Measurements from ENCODE around the gene LRP1.

DNA sequence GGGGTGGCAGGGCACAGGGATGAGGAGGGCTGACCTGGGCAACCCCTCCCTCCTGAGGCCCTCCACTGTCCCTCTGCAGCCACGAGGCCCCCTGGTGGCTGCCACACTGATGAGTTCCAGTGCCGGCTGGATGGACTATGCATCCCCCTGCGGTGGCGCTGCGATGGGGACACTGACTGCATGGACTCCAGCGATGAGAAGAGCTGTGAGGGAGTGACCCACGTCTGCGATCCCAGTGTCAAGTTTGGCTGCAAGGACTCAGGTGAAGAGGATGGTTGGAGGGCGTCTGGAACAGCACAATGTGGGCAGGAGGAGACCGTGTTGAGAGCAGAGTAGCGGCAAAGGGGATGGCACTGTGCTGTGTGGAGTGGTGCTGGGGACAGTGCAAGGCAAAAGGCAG lies 44.8 kb downstream of the LRP1 start:
- TF ChIP-seq POLR2A (IDR thresholded peaks at IDR 0.05; ENCODE audit: low read depth, low read length): no peak
- no peak for TF ChIP-seq POLR2AphosphoS5 (IDR thresholded peaks at IDR 0.05; ENCODE audit: low read depth, low read length)
- TF ChIP-seq TAF1 (IDR thresholded peaks at IDR 0.05; ENCODE audit: borderline replicate concordance, low read depth, low read length): no peak

Measured in GM12892 (cell line).